RCC 7860 (cell line): ENCODE data around the gene SIK2.

Source experiments
- DNase-seq: peaks from one replicate; pipeline ENCODE4 v3.0.0-alpha.2; 2015; ENCODE audit warnings: low spot score
- FAIRE-seq: peaks from 2 replicates; lab custom pipeline; 2012; peaks lifted over from hg19 to GRCh38; lab: Jason Lieb, UNC

Gene SIK2

DNA sequence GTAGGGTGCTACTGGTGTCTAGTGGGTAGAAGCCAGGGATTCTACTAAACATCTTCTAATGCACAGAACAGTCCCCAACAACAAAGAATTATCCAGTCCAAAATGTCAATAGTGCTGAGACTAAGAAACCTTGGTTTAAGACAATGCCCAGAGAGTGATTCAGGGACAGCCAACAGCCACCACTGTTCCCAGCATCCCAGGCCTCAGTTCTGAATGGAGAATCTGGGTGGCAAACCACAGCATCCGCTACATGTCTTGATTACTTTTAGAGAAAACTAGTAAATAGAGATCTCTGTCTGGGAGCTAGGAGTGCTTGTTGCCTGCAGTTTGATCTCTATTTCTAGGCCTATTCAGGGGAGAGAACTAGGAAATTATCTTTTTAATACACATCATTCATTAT, 20.9 kb upstream of the SIK2 start:
- FAIRE-seq (no peak), DNase-seq (no peak)

GRCh38 chr11:111582163-111582562, 20.1 kb upstream of the SIK2 start:
- FAIRE-seq (no peak), DNase-seq (no peak)

DNA sequence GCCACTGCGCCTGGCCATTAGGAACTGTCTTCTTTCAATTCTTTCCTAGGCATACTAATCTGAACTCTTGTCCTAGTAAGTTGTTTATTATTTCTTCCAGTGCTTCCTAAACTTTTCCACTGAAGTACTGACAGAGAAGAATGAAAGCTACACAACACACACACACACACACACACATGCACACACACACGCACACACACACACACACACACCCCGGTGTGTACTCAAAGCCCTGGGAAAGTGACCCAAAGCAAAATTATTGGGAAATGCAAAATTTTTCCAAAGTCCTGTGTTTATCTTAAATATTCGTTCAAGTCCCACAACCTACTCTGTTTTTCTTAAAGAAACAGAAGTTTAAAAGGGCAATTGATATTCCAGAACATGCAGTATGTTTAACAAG, 19.4 kb upstream of the SIK2 start:
- DNase-seq (no peak), FAIRE-seq (no peak)

- DNase-seq (peak; percentile 30), FAIRE-seq (no peak)
Observed at GRCh38 chr11:111585371-111585770, 16.9 kb upstream of the SIK2 start.

DNA sequence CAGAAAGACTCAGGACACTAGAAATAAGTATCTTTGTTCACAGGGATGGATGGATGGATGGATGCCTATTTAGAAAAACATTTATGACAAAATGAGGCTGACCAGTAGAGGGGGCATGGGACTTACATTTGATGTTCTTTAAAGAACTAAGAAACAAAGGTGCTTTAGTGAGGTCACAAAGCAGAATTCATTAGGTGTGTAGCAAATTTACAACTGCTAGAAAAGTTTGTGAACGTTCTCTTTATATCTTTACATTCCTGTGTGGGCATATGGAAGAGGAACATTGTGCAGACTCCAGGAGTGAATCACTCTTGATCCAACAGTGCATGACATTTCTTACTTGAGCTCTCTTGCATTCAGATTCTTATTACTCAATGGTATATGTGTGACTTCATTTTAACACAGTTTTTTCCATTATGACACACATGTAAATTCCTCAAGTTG, 15.8 kb upstream of the SIK2 start:
- DNase-seq (peak; percentile 78), FAIRE-seq (peak; percentile 30)

- DNase-seq (no peak), FAIRE-seq (no peak)
Observed at GRCh38 chr11:111589114-111589513, 13.1 kb upstream of the SIK2 start.

- FAIRE-seq (no peak), DNase-seq (no peak)
Observed at GRCh38 chr11:111589886-111590499, 12.3 kb upstream of the SIK2 start.

GRCh38 chr11:111591187-111591960, 10.9 kb upstream of the SIK2 start:
- FAIRE-seq (no peak), DNase-seq (no peak)

DNA sequence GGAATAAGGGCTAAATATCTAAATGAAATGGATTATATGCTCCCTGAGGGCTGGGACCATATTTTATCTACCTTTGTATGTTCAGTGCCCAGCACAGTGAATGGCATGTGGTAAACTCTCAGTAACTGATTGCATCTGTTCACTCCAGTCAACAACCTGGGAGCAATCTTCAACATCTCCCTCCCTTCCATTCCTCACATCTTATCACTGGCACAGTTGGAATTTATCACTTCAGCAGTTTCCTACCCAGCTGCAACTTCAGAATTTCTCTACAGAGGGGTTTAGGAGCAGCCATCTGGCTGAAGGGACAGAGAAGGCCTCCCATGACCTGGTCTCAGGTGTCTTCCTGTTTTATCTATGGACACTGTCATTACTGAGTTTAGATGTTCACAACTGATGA, 9.8 kb upstream of the SIK2 start:
- no peak for FAIRE-seq
- no peak for DNase-seq

DNA sequence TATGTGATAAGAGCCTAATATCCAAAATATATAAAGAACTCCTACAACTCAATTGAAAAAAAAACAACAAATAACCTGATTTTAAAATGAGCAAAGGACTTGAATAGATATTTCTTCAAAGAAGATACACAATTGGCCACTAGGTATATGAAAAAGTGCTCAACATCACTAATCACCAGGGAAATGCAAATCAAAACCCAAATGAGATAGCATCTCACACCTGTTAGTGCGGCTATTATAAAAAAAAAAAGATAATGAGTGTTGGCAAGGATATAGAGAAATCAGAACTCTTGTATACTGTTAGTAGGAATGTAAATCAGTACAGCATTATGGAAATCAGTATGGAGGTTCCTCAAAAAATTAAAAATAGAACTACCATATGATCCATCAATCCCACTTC, 5.9 kb upstream of the SIK2 start:
- DNase-seq = no peak
- FAIRE-seq = no peak

GRCh38 chr11:111598148-111598547, 4.1 kb upstream of the SIK2 start:
- FAIRE-seq (no peak), DNase-seq (no peak)

DNA sequence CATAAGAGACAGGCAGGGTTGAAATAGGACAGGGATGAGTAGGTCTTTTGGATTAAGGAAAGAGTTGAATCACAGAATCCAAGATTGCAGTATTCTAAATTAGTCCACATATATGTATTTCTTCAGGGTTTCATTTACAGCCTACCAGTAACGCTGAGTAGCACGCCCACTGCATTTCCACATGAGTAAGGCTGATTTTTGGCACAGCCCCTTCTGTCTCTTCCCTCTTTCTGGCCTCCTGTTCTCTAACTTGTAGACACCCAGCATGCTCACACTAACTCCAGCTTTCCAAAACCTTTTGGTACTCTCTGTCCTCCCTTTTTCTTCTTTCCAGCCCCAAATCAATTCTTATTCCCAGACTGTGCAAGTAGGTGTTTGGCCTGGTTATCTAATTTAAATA, 3.7 kb upstream of the SIK2 start:
- no peak for DNase-seq
- FAIRE-seq = no peak

- FAIRE-seq = no peak
Observed at GRCh38 chr11:111601636-111601978, 642 bp upstream of the SIK2 start.

DNA sequence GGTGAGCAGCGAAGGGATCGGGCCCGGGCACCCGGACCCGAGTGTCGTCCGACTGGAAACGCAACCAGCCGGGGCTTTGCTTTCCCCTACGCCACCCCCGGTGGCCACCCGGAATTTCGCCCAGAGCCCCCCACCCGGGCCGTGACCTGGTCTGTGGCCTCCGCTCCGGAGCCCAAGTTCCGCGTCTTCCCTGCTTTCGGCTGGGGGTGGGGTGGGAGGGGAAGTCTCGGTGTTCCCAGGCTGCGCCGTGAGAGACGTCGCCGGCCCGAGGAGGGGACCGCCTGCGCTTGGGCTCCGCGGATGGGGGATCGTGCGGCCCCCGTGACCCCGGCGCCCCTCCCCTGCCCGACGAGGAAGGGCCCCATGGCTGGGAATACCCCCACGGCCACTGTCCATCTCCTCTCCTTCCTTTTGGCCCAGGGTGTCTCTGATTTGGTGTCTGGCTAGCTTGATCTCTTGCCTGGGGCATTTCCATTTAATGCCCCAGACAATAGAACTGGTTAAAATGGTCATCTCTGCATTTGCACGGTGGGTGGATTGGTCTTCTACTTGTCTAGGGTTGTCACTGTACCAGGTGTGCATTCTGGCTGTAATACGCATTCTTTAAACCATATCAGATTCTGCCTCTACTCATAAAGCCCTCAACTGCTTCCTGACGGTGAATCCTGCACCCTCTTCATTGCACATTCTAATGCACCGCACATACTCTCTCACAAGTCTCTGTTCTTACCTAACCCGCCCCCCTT, 789 bp downstream of the SIK2 start:
- DNase-seq (no peak), FAIRE-seq (no peak)

More at GRCh38 chr11:111601636-111601978, 642 bp upstream of the SIK2 start:
- no peak for DNase-seq

DNA sequence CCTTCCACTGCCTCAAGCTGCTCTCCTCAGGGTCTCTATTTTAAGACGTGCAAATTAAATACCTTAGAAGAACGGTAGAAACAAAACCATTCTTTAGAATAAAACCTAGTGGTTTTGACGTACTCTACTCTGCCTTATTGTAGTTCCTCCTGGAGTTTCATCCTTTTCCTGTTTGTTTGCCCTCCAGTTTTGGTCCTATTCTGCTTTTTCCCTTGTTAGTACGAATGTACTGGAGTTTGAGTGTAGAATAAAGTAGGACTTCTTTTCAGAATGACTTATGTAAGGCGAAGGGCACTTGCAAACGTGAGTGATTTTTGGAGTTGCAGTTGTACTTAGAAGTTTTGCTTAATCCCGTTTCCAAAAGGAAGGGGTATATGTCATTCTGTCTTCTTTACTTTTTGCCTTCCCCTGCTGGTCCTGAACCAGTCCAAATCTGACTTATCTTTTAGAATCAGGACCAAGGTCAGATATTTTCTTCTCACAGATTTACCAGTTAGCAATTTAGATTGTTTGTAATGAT, 1.4 kb downstream of the SIK2 start:
- FAIRE-seq = no peak
- DNase-seq = no peak

DNA sequence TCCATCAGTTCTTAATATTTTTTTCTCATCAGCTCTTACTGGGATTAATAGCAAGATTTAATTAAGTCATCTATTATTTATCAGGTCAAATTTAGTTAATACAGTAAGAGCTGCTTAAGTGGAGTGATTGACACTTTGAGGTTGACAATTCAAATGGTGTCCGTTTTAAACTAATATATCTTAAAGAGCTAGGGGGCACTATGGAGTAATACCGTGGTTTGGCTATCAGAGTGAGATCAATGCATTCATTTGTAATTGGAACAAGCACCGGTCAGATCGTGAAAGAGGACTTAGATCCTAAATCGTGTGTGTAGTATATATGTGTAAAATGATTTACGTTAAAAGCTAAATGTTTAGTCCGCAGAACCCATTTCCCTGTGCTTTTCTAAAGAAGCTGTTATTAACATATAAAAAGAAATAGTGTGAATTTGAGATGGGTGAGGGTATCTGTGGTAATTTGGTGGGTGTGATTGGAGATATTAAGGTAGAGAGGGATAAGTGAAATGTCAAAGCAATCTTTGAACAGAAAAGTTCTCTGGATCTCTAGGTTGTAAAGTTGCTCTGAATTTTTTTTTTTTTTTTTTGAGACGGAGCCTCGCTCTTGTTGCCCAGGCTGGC, 2.3 kb downstream of the SIK2 start:
- FAIRE-seq = peak; percentile 75
- DNase-seq = peak; percentile 27

GRCh38 chr11:111605681-111606080, 3.4 kb downstream of the SIK2 start:
- no peak for FAIRE-seq
- no peak for DNase-seq

DNA sequence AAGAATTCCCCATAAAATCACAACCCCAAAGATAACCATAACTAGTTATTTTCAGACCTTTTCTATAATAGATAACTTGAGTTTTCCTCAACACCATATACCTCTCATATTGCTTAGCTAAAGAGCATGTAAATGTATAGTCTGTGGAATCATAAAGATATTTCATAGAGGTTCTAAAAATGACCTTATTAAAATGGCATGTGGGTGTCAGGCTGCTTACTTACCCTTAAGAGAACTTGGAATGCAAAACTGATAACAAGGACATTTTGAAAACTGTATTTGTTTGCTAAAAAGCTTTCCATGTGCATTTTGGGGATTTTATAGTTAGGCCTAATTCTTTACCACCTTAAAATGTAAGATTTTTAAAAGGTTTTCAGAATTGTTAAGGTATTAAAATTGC, 4.7 kb downstream of the SIK2 start:
- DNase-seq (no peak), FAIRE-seq (no peak)

- no peak for FAIRE-seq
- no peak for DNase-seq
Observed at GRCh38 chr11:111607751-111608150, 5.5 kb downstream of the SIK2 start.

DNA sequence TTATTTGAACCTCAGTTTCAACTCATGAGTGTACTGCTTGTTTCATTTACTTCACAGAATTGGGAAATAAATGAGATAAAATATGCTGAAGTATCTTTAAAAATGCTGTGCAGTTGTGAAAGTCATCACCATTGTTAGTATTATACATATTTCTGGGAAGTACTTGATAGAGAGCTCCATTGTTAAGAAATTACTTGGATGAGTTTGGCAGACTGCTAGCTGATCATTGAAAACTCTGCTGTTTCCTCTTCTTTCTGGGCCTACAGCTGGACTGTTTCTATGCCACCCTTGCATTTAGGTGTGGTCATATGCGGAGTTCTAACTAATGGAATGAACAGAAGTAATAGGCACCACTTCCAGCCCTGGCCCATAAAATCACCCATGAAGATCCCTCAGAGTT, 10.0 kb downstream of the SIK2 start:
- no peak for DNase-seq
- no peak for FAIRE-seq

DNA sequence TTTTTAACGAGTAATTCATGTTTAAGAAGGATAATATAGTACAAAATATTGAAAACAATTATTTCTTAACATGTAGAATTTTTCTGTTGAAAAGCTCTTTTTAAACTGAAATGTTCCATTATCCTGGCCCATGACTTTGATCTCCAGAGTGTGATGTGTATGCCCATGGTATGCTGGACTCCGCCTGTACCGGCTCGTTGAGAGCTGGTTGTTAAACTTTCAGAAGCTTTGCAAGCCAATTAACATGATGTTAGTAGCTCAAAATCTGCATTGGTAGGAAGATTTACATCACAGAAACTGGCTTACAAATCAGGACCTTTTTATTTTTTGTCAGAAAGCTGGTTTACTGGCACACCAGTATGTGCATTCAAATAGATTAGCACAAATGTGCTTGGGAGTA, 15.0 kb downstream of the SIK2 start:
- FAIRE-seq = no peak
- no peak for DNase-seq
